Activated CD8-positive, alpha-beta memory T cell treated with anti-CD3 and anti-CD28 coated beads, Interleukin-2, amount 50 U/mL, for 1 hour (primary cell): ENCODE results near the gene TRIM46.
"Not testable (repeated sequence)": the region's sequence is repeated elsewhere in the genome, so short reads cannot be mapped to it uniquely, and the experiment has no call there.

ENCODE experiments used
- DNase-seq: peaks from one replicate; pipeline ENCODE4 v3.0.0-alpha.2; 2020; ENCODE audit errors: extremely low read depth

The TRIM46 gene

DNA sequence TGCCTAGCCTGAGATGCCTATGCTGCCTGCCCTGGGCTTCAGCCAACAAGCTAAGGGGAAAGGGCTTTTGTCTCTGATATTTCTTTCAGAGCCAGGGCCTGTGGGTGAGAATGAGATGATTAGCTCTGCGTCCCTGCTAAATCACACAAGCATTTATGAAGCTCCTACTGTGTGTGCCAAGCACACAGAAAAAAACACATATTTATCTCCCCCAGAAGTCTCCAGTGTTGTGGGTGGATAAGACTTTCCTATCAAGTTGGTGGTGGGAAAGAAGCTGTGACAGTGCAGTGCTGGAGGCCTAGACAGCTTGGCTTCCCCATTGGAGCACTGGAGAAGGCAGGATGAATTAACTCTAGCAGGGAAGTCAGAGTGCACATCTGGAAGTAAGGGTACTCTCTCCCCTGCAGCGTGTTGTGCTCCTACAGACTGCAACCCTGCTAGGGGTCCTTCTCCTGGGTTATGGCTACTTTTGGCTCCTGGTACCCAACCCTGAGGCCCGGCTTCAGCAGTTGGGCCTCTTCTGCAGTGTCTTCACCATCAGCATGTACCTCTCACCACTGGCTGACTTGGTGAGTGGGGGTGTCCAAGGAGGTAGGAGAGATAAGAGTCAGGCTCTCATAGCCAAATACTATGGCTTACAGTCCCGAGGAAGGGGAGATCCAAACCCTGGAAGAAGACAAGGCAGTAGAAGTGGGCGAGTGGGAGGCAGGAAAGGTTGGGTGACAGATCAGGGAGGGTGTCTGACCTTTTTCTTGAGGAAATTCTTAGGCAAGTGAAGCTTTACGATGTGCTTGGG is 36.3 kb upstream of the TRIM46 start:
- no peak for DNase-seq

- DNase-seq = peak; percentile 66
Measured at GRCh38 chr1:155139895-155140629, 33.6 kb upstream of the TRIM46 start, which contains the start of gene DPM3. DPM3 (minus strand) TSS chr1:155140531; CDS start chr1:155140240, 291 bp downstream.

DNA sequence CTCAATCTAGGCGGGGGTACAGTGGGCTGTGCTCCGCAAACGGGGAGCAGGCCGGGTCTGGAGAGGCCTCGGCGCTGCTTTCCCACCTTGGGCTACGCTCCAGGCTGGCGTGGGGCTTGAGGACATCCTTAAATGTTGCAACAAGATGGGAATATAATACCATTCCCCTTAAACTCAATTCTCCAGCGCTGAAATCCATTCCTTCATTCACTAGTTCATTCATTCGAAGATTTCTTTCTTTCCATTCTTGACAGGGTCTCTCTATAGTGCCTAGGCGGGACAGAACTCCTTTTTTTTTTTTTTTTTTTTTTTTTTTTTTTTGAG is 33.1 kb upstream of the TRIM46 start:
- no peak for DNase-seq

DNA sequence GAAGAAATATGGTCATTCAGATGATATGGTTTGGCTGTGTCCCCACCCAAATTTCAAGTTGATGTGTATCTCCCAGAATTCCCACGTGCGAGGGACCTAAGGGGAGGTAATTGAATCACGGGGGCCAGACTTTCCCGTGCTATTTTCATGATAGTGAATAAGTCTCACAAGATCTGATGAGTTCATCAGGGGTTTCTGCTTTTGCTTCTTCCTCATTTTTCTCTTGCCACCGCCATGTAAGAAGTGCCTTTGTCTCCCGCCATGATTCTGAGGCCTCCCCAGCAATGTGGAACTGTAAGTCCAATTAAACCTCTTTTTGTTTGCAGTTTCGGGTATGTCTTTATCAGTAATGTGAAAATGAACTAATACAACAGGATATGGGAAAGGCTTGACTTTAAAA is 31.9 kb upstream of the TRIM46 start:
- DNase-seq = no peak

DNA sequence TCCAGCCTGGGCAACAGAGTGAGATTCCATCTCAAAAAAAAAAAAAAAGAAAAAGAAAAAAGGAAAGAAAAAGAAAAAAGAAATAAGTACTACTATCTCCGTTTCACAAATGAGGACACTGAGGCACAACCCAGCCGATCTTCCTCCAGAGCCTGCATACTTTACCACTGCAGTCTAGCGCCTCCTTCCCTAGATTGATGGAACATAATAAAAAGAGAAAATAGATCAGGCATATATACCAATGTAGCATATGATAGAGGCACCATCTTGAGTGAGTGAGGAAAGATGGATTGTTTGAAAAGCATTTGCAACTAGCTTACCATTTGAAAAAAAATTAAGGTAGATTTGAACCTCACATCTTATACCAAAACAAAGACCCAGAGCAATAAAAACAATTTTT is 28.2 kb upstream of the TRIM46 start:
- no peak for DNase-seq

DNA sequence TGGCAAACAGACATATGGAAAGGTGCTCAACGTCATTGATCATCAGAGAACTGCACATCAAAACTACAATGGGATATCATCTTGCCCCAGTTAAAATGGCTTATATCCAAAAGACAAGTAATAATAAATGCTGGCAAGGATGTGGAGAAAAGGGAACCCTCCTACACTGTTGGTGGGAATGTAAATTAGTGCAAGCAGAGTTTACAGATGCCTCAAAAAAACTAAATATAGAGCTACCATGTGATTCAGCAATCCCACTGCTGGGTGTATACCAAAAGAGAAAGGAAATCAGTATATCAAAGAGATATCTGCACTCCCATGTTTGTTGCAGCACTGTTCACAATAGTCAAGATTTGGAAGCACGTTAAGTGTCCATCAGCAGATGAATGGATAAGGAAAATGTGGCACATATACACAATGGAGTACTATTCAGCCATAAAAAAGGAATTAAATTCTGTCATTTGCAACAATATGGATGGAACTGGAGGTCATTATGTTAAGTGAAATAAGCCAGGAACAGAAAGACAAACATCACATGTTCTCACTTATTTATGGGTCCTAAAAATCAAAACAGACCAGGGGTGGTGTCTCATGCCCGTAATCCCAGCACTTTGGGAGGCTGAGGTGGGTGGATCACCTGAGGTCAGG is 17.5 kb upstream of the TRIM46 start:
- not testable (repeated sequence) for DNase-seq

GRCh38 chr1:155158991-155159390 is 14.7 kb upstream of the TRIM46 start:
- no peak for DNase-seq

DNA sequence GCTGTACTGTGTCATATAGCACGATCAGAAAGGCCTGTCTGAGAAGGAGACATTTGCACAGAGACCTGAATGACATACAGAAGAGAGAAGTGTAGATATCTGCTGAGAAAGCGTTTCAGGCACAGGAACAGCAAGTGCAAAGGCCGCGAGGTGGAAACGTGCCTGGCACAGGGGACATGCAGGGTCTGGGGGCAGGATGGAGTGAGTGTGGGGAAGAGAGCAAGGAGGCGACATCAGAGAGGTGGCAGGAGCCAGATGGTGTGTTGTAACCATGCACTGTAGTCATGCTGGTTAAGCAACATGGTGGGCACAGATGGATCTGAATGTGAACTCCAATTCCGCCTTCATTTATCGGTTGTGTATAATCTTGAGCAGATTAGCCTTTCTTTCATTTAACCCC is 13.5 kb upstream of the TRIM46 start:
- no peak for DNase-seq

GRCh38 chr1:155162631-155163030 is 11.0 kb upstream of the TRIM46 start:
- DNase-seq = not testable (repeated sequence)

DNA sequence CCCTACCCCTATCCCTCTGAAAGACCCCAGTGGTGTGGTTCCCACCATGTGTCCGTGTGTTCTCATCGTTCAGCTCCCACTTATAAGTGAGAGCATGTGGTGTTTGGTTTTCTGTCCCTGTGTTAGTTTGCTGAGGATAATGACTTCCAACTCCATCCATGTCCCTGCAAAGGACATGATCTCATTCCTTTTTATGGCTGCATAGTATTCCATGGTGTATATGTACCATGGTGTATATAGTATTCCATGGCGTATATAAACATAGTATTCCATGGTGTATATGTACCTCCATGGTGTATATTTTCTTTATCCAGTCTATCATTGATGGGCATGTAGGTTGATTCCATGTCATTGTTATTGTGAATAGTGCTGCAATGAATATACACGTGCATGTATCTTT is 9.9 kb upstream of the TRIM46 start:
- DNase-seq = not testable (repeated sequence)

- not testable (repeated sequence) for DNase-seq
Measured at GRCh38 chr1:155164625-155165024, 9.0 kb upstream of the TRIM46 start.

- DNase-seq = no peak
Measured at GRCh38 chr1:155166051-155166470, 7.6 kb upstream of the TRIM46 start.

DNA sequence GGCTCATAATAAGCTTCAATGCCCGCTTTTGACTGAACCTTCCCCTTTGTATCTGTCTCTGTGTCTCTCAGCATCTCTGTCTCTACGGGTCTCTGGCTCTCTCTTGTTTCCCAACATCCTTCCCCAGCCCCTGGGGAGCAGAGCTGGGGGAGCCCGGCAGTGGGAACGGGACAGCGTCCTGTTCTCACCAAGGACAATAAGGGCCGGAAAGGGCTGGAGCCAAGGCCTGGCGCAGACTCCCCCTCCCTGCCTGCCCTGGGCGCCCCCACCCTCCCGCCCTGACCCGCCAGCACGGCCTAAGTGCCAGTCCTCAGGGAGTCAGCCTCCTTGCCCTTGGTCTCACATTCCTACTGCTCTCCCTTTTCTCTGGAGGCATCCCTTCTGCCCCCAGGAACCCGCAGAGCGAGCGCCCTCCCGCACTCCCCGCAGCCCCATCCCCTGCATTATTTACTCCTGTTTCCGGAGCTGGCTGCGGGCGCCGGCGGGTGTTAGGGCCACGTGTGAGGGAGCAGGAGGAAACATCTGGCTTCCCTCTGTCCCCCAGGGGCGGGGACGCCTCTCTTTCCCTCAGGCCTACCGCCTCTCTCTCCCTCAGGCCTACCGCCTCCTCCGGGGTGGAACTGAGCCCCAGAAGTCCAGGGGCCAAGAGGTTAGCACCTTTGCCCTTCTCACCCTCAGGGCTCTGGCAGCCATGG is 7.0 kb upstream of the TRIM46 start:
- no peak for DNase-seq

DNA sequence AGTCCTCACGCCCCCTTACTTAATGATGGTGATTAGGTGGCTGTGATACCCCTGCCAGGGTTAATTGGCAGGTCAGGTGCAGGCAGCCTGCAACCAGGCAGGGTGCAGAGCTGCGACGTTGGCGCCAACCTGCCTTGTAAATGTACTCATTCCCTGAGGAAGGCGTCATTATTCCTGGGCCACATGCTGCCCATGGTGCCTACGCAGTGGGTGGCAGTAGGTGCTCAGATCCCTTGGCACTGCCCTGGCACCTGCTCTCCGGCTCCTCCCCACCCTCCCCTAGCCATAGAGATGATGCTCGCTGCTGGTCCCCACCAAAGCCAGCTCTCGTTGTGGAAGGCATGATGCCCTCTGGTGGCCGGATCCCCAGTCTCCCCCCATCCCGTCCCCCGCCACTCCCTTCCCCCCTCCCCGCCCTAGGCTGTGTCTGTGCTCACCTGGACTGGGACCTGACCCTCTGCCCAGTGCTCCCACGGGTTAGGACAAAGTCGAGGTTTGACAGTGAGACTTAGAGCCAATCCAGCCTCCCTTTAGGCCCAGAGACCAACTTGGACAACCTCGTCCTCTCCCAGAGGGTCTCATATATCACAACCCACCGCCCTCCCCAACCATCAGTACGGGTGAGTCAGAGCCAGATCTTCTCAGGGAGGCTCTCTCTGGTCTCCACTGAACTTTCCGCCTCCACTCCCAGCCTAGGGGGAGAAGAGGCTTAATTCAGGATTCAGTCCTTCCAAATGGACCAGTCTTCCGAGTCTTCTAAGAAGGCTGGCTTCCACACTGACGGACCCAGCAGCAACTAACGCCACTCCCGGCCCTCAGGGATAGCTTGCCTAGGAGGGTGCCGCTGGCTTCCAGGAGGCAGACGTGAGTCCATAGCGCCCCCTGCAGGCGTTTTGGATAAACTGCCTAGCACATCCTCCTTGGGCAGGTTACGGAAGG is 6.2 kb upstream of the TRIM46 start:
- DNase-seq = peak; percentile 58

GRCh38 chr1:155168105-155168445 is 5.6 kb upstream of the TRIM46 start:
- DNase-seq = not testable (repeated sequence)

GRCh38 chr1:155168456-155169210 is 5.0 kb upstream of the TRIM46 start:
- no peak for DNase-seq

GRCh38 chr1:155169541-155169940 is 4.1 kb upstream of the TRIM46 start:
- no peak for DNase-seq

DNA sequence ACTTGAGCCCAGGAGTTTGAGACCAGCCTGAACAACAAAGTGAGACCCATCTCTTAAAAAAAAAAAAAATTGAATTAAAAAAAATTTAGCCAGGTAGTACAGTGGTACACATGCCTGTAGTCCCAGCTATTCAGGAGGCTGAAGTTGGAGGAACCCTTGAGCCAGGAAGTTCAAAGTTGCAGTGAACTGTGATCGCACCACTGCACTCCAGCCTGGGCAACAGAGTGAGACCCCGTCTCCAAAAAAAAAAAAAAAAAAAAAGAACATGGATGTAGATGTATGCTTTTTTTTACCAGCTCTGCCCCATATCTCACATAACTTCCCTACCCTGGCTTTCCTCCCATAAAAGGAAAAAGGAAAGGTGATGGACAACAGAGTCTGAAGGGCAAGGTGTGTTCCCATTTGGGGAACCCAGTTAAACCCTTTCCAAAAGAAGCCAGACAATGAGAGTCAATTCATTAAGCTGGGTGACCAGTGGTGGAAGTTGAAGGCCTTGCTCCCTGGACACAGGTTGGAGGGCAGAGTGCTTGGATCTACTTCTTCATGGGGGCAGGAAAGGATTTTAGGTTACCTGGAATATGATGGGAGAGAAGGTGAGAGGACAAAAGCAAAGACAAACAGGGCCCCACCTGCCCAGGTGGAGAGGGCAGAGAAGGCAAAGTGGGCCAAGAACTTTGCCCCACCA is 3.4 kb upstream of the TRIM46 start:
- no peak for DNase-seq

DNA sequence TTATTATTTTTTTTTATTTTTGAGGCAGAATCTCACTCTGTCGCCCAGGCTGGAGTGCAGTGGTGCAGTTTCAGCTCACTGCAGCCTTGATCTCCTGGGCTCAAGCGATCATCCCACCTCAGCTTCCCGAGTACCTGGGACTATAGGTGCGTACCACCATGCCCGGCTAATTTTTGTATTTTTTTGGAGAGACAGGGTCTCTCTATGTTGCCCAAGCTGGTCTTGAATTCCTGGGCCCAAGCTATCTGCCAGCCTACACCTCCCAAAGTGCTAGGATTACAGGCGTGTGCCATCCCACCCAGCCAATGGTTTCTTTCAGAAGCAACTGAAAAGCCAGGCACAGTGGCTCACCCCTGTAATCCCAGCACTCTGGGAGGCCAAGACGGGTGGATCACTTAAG is 2.8 kb upstream of the TRIM46 start:
- DNase-seq = no peak
